HG02981 (cell line): ENCODE data around the gene ZNF439.
"Not testable (repeated sequence)": the region's sequence is repeated elsewhere in the genome, so short reads cannot be mapped to it uniquely, and the experiment has no call there.

Experiments used
- ATAC-seq: cut with Tn5 transposase; IDR thresholded peaks from one replicate; pipeline ENCODE4 v1.9.1; 2021; ENCODE audit warnings: mild to moderate bottlenecking, moderate library complexity; ENCODE audit not compliant: unreplicated experiment

ZNF439 gene

GRCh38 chr19:11867766-11868165, 19.2 kb downstream of the ZNF439 start:
- ATAC-seq, result not testable (repeated sequence)

- ATAC-seq, result no peak
These were observed 19.7 kb downstream of the ZNF439 start for GRCh38 chr19:11868188-11868587.

GRCh38 chr19:11872624-11873023, 24.1 kb downstream of the ZNF439 start:
- ATAC-seq, result no peak

GRCh38 chr19:11873762-11874161, 25.2 kb downstream of the ZNF439 start:
- no peak for ATAC-seq

- ATAC-seq, result not testable (repeated sequence)
These were observed 31.3 kb downstream of the ZNF439 start for GRCh38 chr19:11879687-11880266.

- no peak for ATAC-seq
These were observed 32.1 kb downstream of the ZNF439 start for GRCh38 chr19:11880598-11880997.

GRCh38 chr19:11881151-11881800, 32.8 kb downstream of the ZNF439 start:
- no peak for ATAC-seq

- no peak for ATAC-seq
These were observed 34.1 kb downstream of the ZNF439 start for GRCh38 chr19:11882606-11883005.

GRCh38 chr19:11887234-11887610, 38.7 kb downstream of the ZNF439 start:
- ATAC-seq, result no peak

GRCh38 chr19:11887611-11888531, 39.3 kb downstream of the ZNF439 start, which contains the start of gene ZNF69:
TSS of gene ZNF69 (plus strand) at chr19:11887782. CDS start at chr19:11887924, 142 bp downstream.
- ATAC-seq, result no peak

GRCh38 chr19:11889901-11890300, 41.4 kb downstream of the ZNF439 start:
- ATAC-seq, result not testable (repeated sequence)

GRCh38 chr19:11890634-11891033, 42.1 kb downstream of the ZNF439 start:
- ATAC-seq, result no peak

GRCh38 chr19:11894851-11895250, 46.3 kb downstream of the ZNF439 start:
- ATAC-seq, result no peak

- no peak for ATAC-seq
These were observed 53.7 kb downstream of the ZNF439 start for GRCh38 chr19:11902228-11902627.

GRCh38 chr19:11905928-11906327, 57.4 kb downstream of the ZNF439 start:
- ATAC-seq, result no peak

GRCh38 chr19:11911937-11912336, 63.4 kb downstream of the ZNF439 start:
- ATAC-seq, result not testable (repeated sequence)

GRCh38 chr19:11914417-11915051, 66.0 kb downstream of the ZNF439 start:
- not testable (repeated sequence) for ATAC-seq
